Measurements from ENCODE around the gene AARS2. TPM values are rescaled to one million over a fixed set of nuclear protein-coding genes. Genes with fewer than 3 reads are reported as not detected.

Gene AARS2
- total and polyA plus RNA-seq, 2 of the 4 experiments (the other 2 are of a cell fraction), result 9.1 to 10.4 TPM

- H3K4me3 ChIP-seq (ENCODE audit: insufficient read depth, low read depth, low read length), result no peak overlapping the region
- H3K14ac ChIP-seq (replicated peaks; ENCODE audit: low read depth, low read length), result no peak overlapping the region
- H3K4me1 ChIP-seq (ENCODE audit: control insufficient read depth, insufficient read depth, low read length), result no peaks in the 10 kb centered on the region
- H4K20me1 ChIP-seq (ENCODE audit: insufficient read depth, low read length), result no peaks in the 10 kb centered on the region
- H2AFZ ChIP-seq (replicated peaks; ENCODE audit: low read length, poor library complexity), result no peak overlapping the region
- in situ Hi-C loops (cut with MboI; ENCODE audit: low sequenced_read_pairs) (no loop called here), dilution Hi-C loops (cut with HindIII; ENCODE audit: low sequenced_read_pairs, unreplicated experiment) (no loop called here), intact Hi-C loops (cut with micrococcal nuclease) (no loop called here)
- no peaks in the 10 kb centered on the region for H3K79me1 ChIP-seq (ENCODE audit: low read depth in 1 of 2, low read length in 2 of 2)
- no peak overlapping the region for H3K27ac ChIP-seq (ENCODE audit: insufficient read depth, low read length)
- H2AK9ac ChIP-seq (replicated peaks; ENCODE audit: low read depth, low read length, poor library complexity), result no peak overlapping the region
- H3K18ac ChIP-seq (ENCODE audit: low read depth, low read length), result no peak overlapping the region
- no TSS peak for BruUV-seq (replicated peaks)
- ATAC-seq (ENCODE audit: low read depth) (no peak), DNase-seq (no peak)
- H3K4me2 ChIP-seq (ENCODE audit: low read depth, low read length), result no peak overlapping the region
- no peak overlapping the region for H2BK15ac ChIP-seq (ENCODE audit: low read depth, low read length)
- H3K27me3 ChIP-seq (ENCODE audit: control insufficient read depth, insufficient read depth, low read length), result peaks cover 8% of the 10 kb centered on the region; the same call in 1 of the 2 replicates
- H4K91ac ChIP-seq (ENCODE audit: insufficient read depth, low read depth, low read length), result no peak overlapping the region
- no peak overlapping the region for H2AK5ac ChIP-seq (ENCODE audit: low read depth, low read length)
- no peak overlapping the region for H3K23ac ChIP-seq (ENCODE audit: low read depth, low read length)
- H2BK5ac ChIP-seq (ENCODE audit: low read depth, low read length, poor library complexity, severe bottlenecking), result no peak overlapping the region
- H3K36me3 ChIP-seq (ENCODE audit: control insufficient read depth, insufficient read depth, low read length), result peaks cover 58% of the 10 kb centered on the region
- no peak overlapping the region for H3K4ac ChIP-seq (ENCODE audit: low read depth, low read length)
- no peak overlapping the region for H2BK20ac ChIP-seq (ENCODE audit: low read depth, low read length)
- no peak for TF ChIP-seq MAZ (IDR thresholded peaks at IDR 0.05; ENCODE audit: borderline replicate concordance, low read depth, low read length)
- TF ChIP-seq, protein P1, sequence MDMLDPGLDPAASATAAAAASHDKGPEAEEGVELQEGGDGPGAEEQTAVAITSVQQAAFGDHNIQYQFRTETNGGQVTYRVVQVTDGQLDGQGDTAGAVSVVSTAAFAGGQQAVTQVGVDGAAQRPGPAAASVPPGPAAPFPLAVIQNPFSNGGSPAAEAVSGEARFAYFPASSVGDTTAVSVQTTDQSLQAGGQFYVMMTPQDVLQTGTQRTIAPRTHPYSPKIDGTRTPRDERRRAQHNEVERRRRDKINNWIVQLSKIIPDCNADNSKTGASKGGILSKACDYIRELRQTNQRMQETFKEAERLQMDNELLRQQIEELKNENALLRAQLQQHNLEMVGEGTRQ (IDR thresholded peaks at IDR 0.05; ENCODE audit: low read depth, low read length), result no peak
- TF ChIP-seq, protein P2, sequence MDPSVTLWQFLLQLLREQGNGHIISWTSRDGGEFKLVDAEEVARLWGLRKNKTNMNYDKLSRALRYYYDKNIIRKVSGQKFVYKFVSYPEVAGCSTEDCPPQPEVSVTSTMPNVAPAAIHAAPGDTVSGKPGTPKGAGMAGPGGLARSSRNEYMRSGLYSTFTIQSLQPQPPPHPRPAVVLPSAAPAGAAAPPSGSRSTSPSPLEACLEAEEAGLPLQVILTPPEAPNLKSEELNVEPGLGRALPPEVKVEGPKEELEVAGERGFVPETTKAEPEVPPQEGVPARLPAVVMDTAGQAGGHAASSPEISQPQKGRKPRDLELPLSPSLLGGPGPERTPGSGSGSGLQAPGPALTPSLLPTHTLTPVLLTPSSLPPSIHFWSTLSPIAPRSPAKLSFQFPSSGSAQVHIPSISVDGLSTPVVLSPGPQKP (IDR thresholded peaks at IDR 0.05; ENCODE audit: borderline replicate concordance, low read depth, low read length), result no peak
- no peak for TF ChIP-seq SMC3 (IDR thresholded peaks at IDR 0.05; ENCODE audit: low read depth, low read length)
- H3K9me3 ChIP-seq (ENCODE audit: control insufficient read depth, insufficient read depth, low read length), result no peaks in the 10 kb centered on the region
- POLR2A ChIA-PET (ENCODE audit: unreplicated experiment), result no interaction called here
- no peak overlapping the region for H3K9ac ChIP-seq (ENCODE audit: low read depth, low read length)
- 100% methylated on average over 2 of the region's 14 CpGs; no CpG with 5 or more reads in 1 of the 2 experiments for WGBS, 2 experiments (ENCODE audit: extremely low coverage in 2 of 2, insufficient read length in 1 of 2)
- no peak overlapping the region for H4K5ac ChIP-seq (ENCODE audit: low read depth, low read length)
- H3K9me1 ChIP-seq (ENCODE audit: insufficient read depth, low read length), result no peaks in the 10 kb centered on the region; the same call in 1 of the 2 replicates
- H2BK120ac ChIP-seq (ENCODE audit: low read depth, low read length), result no peak overlapping the region
- CTCF ChIA-PET, result no interaction called here
- no peak overlapping the region for H3K56ac ChIP-seq (ENCODE audit: extremely low read depth, insufficient read depth, low read length)
- H4K8ac ChIP-seq (ENCODE audit: low read depth in 2 of 2, low read length in 2 of 2), result no peak overlapping the region
Measured at GRCh38 chr6:44301782-44302564, 11.2 kb downstream of the AARS2 start.

Data from IMR-90 (cell line).